Activated T-cell treated with anti-CD3 and anti-CD28 coated beads, Interleukin-2, amount 50 U/mL, for 1 hour (primary cell): ENCODE measurements around the gene MOSPD2.

ENCODE experiments used
- DNase-seq: peaks from one replicate; pipeline ENCODE4 v3.0.0-alpha.2; 2020

The MOSPD2 gene

DNA sequence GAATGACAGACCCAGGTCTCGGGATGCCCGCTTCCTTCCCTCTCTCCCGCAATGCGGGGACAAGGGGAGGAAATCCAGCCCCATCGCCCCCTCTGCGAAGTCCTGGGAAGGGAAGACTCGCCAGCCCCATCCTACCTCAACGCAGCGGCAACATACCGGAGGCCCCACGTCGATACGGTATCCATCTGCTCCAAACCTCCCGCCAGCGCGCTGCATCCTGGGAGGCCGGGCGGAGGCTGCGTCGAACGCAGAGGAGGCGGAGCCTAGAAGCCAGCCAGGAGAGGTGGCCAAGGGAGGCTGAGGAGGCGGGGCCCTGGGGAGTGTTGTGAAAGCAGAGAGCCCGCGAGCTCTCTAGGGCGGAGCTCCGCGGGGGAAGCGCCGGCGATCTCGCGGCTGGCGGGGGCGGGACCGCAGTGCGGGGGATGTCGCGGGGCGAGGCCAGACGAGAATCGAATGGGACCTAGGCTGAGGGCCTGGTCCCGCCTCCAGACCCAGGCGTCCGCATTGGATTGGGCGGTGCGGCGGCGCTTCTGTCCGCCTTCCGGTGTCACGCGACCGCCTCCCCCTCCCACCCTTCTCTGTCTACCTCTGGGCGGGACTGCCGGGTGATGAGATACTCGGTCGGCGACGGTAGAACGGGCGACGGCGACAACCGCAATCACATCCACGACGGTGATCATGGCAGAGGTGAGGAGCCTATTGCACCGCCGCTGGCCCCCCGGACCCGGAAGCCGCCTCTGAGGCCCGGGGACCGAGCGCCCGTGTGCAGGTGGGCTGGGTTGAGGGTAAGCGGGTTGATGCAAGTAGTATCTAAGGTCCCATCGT lies at the start of gene MOSPD2, which contains the start of gene FANCB:
MOSPD2 (plus strand) TSS at position 571 of the 825 bp plus-strand sequence; CDS start at position 679, 108 bp downstream.
FANCB (minus strand) TSS at position 219 of the 825 bp plus-strand sequence. CDS start 7,559 bp downstream, outside the sequence.
- peak; percentile 92 for DNase-seq

GRCh38 chrX:14825851-14826250 lies 47.4 kb upstream of the MOSPD2 start:
- DNase-seq, result no peak

- no peak for DNase-seq
Observed at GRCh38 chrX:14826319-14826718, 46.9 kb upstream of the MOSPD2 start.

- no peak for DNase-seq
Observed at GRCh38 chrX:14829643-14830042, 43.6 kb upstream of the MOSPD2 start.

DNA sequence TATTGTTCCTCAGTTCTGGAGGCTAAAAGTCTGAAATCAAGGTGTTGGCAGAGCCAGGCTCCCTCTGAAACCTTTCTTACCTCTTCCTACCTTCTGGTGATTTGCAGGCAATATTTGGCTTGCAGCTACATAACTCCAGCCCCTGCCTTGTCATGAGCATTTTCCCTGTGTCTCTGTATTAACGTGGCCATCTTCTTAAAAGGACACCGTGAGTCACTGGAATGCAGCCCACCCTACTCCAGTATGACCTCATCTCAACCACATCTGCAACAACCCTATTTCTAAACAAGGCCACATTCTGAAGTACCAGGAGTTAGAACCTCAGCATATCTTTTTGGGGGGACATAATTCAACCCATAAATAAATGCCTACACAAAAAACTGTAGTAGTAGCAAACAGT lies 41.1 kb upstream of the MOSPD2 start:
- no peak for DNase-seq

- DNase-seq, result no peak
Observed at GRCh38 chrX:14832586-14832985, 40.6 kb upstream of the MOSPD2 start.

GRCh38 chrX:14837155-14837554 lies 36.1 kb upstream of the MOSPD2 start:
- no peak for DNase-seq

- DNase-seq, result no peak
Observed at GRCh38 chrX:14843666-14844065, 29.6 kb upstream of the MOSPD2 start.

DNA sequence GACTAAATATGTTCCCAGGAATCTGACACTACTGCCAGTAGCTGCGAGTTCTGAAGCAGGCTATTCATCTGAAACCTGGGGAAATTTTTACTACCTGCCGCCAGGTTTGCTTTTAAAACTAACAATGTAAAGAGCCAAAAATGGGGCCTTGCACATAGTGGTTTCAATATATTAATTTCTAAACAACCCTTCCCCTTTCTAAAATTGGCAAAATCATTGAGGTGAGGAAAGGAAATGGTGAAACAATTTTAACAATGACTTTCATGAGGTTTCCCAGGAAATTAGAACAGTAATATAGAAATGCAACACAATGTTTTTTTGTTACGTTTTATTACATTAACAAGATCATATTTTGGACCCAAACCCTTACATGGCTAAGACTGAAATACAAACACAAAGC lies 21.7 kb upstream of the MOSPD2 start:
- no peak for DNase-seq

GRCh38 chrX:14864631-14865030 lies 8.6 kb upstream of the MOSPD2 start:
- no peak for DNase-seq

DNA sequence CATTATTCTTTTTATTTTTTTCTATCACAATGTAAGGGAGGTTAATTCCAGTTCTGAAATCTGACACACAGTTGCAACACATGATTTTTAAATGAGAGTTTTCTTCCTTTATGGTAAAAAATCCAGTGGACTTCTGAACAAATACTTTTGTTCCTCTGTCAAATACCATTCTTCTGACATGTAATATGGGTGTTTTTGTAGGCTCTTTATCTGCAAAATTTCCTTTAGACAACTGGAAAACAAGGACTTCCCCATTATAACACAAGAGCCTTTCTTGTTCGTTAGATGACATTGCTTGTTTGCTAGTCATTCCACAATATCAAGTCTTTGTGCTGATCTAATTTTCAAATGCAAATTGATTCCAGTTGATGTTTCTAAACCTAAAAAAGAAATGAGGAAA lies 8.0 kb upstream of the MOSPD2 start:
- DNase-seq, result no peak

- no peak for DNase-seq
Observed at GRCh38 chrX:14871767-14872166, 1.5 kb upstream of the MOSPD2 start.

DNA sequence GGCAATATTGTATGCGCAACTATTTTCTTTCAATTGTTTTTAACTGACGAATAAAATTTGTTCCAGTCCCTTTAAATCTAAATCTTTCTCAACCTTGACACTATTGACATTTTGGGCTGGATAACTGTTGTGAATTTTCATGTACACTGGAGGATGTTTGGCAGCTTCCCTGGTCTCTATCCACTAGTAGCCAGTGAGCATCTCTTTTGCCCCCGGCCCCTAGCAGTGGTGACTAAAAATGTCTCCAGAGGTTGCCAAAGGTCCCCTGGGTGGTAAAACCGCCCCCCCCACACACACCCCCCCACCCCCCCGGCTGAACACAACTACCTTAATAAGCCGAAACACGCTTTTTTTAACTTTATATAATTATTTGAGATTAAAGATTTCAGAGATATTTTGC lies 866 bp upstream of the MOSPD2 start:
- DNase-seq, result no peak

DNA sequence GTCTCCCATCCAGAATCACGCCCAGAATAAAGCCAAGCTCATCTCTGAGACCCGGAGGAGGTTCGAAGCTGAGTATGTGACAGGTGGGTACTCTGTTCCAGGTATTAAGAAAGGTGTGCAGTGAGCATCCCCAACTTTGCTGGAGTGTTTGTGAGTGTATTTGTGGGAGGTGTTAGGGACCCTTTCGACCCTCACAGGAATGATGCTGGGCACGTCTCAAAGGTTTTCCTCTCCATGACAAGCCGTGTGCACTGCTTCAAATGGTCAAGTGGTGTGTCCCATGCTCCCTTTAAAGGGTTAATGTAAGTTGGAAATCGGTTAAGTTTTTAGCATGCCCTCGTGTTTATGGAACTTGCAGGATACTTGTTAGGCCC lies 442 bp downstream of the MOSPD2 start:
- no peak for DNase-seq

GRCh38 chrX:14875624-14876023 lies 2.4 kb downstream of the MOSPD2 start:
- DNase-seq, result no peak

- DNase-seq, result no peak
Observed at GRCh38 chrX:14883826-14884225, 10.6 kb downstream of the MOSPD2 start.

DNA sequence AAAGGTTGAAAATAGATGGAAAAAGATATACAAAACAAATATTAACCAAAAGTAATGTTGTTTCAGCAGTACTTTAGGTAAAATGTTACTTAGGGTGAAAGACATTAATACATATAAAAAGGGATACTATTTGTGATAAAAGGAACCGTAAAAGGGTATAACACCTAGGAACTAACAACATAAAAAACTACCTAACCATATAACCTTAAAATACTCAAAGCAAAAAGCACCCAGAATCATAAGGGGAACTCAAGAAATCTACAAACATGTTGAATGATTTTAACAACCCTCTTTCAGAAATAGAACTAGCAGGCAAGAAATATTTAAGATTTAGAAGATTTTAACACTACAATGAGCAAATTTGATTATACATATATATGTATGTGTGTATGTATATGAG lies 11.5 kb downstream of the MOSPD2 start:
- no peak for DNase-seq

DNA sequence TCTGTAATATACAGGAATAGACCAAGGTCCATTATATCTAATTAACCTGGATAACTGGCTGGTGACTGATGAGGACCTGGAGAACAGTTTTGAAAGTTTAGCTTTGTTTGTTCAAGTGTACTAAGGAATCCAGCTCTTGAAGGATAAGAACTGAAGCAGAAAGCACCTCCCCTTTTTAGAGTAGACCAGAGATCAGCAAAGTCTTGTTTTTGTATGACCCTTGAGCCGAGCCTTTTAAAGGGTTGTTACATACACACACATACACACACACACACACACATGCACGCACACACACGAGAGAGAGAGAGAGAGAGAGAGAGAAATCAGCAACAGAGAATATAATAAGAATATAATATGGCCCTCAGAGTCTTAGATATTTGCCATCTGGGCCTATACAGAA lies 13.0 kb downstream of the MOSPD2 start:
- DNase-seq, result no peak

GRCh38 chrX:14896273-14896672 lies 23.1 kb downstream of the MOSPD2 start:
- no peak for DNase-seq

- DNase-seq, result no peak
Observed at GRCh38 chrX:14897042-14897441, 23.8 kb downstream of the MOSPD2 start.

- no peak for DNase-seq
Observed at GRCh38 chrX:14899607-14900006, 26.4 kb downstream of the MOSPD2 start.

DNA sequence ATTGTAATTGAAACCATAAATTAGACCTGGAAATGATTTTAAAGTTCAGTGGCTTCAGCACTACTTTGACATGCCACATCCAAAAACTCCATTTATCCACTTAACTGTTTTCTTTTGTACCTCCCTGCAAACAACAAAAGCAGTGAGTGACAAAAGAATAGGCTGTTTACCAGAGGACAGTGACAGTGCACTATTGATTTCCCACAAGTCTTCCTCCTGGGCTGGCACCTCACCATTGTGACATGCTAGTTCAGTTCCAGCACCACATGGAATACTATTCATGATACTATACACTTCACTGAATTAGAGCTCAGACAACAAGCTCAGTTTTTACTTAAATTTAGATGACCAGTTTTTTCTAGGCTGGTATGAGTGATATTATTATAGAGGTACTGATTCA lies 29.3 kb downstream of the MOSPD2 start:
- DNase-seq, result no peak

DNA sequence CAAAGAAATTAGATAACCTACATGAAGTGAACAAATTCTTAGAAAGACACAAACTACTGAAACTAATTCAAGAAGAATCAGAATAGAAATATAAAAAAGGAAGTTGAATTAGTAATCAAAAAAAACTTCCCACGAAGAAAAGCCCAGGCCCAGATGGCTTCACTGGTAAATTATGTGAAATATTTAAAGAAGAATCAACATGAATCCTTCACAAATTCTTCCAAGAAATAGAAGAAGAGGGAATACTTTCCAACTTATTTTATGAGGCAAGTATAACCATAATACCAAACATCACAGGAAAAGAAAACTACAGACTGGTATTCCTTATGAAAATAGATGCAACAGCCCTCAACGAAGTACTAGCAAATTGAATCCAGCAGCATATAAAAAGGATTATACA lies 30.7 kb downstream of the MOSPD2 start:
- DNase-seq, result no peak

GRCh38 chrX:14913241-14913640 lies 40.0 kb downstream of the MOSPD2 start:
- no peak for DNase-seq

- DNase-seq, result no peak
Observed at GRCh38 chrX:14915596-14915995, 42.4 kb downstream of the MOSPD2 start.
